Inflammatory macrophage treated with lipopolysaccharide for 4 hours (primary cell): ENCODE results near the gene GSG1.
"Not testable (repeated sequence)": the region's sequence is repeated elsewhere in the genome, so short reads cannot be mapped to it uniquely, and the experiment has no call there.

Experiments used
- DNase-seq: peaks from one replicate; pipeline ENCODE4 v3.0.0-alpha.2; 2020

The GSG1 gene

GRCh38 chr12:13088496-13088895, 15.0 kb downstream of the GSG1 start:
- no peak for DNase-seq

DNA sequence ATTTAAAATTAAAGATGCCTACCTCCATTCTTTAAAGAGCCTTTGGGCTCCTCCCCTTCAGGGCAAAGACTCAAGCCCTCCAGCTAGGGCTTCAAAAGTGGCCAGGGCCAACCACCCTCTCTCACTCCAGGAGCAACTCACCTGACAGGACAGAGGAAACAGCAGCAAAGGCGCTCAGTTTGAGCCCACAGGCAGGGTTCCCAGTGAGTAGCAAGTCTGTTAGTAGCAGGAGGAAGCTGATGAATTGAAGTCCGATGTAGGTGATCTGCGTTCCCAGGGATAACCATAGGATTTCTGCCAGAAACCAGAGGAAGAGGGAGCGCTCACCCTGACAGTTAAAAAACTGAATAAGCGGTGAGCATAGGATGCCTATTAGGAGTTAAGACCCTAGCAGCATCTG, 15.7 kb downstream of the GSG1 start:
- no peak for DNase-seq

- DNase-seq = no peak
Measured at GRCh38 chr12:13085968-13086686, 17.3 kb downstream of the GSG1 start.

DNA sequence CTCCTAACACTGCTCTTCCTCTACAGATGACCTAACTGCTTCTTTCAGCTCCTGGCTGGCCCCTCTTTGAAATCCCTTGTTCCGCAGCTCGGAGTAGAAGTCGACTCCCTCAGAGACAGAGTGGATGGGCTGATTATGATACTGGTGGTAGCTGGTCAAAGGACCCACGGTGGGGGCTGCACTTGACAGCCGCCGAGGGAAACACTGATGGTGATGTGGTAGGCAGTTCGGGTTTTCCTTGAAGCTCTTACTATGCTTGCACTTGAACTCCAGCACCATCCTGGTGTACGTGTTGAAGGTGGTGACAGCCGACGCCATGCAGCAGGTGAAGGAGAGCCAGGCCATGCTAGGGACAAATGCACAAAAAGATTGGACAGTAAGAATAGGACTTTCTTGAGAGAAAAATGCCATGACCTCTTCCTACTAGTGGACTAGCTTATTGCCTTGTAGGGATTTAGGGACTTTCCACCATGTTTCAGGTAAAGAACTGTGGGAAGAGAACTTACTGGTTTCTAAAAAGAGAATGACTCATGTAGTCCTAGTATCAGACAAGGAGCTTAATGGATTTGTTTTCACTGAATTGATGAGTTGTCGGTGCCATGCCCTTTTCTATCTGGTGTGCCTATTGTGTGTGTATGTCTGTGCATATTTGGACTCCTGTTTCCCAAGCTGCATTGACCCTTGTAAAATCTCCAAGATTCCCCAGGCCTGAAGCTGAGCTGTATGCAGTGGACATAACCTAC, 18.4 kb downstream of the GSG1 start:
- no peak for DNase-seq

DNA sequence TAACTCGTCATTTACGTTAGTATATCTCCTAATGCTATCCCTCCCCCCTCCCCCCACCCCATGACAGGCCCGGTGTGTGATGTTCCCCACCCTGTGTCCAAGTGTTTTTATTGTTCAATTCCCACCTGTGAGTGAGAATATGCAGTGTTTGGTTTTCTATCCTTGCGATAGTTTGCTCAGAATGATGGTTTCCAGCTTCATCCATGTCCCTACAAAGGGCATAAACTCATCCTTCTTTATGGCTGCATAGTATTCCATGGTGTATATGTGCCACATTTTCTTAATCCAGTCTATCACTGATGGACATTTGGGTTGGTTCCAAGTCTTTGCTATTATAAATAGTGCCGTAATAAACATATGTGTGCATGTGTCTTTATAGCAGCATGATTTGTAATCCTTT, 19.8 kb downstream of the GSG1 start:
- not testable (repeated sequence) for DNase-seq

- no peak for DNase-seq
Measured at GRCh38 chr12:13082861-13083260, 20.6 kb downstream of the GSG1 start.

GRCh38 chr12:13080266-13080665, 23.2 kb downstream of the GSG1 start:
- DNase-seq = no peak

DNA sequence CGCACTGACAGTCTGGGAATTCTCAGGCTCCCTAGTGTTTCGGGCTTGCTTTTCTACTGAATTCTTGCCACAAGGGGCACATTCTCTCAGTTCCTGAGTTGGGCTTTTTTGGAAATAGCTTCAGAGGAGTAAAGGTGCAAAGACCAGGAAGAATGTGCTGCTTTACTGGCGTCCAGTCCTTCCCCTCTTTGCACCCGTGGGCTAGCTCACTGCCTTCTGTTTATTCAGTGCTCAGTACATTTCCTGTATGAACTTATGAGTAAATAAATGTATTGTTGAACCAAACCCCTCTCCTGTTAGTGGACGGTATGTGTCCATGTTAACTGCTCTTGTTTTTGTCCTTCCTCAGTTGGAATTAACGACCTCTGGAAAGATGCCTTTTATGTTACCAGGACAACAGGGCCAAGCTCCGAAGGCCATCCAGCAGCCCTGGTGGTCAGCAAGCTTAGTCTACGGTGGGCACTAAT, 24.0 kb downstream of the GSG1 start:
- DNase-seq = no peak

DNA sequence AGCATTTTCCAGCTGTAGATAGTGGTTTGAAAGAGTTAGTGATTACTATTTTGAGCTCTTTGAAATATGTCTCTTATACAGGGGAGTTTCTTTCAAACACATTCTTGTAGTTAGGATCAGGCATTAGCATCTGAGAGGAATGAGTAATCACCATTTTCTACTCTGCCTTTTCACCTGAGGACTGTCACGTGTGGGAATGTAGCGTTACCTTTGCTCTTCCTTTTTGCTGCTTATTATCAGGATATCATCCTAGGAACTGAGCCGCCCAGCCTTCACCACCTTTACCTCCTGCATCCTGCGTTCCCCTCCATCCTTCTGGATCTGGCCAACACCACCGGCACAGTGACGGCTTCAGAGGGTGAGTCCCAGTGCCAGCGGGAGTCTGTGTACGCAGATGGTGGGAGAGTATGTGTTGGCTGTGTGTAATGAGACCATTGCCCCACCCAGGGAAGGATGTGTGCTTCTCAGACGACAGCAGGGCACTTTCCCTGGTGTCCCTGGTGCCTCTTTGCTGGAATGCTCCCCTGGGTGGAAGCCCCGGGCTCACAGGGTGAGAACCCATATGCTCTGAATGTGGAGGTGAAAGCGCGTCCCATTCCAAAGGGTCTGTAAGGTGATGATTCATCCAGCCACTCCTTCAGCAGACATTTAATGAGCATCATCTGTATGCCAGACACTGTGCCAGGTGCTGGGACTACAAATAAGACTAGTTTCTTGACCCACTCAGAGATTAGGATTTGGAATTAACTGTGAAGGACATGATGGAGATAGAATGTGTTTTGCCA, 27.5 kb downstream of the GSG1 start:
- DNase-seq = no peak

DNA sequence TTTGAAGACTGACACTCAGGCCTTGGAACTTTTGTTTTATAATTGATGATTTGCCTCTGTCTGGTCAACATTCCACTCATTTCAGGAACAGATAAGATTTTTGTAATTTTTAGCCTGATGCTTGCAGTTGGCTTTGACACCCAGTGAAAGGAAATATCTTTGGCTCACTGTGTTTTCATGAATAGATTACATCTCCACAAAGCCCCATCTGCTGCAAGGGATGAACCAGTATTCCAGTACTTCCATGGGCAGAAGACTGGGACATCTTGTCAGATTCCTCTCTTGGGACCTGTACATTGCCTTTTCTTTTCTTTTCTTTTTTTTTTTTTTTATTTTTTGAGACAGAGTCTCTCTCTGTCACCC, 28.4 kb downstream of the GSG1 start:
- DNase-seq = no peak

DNA sequence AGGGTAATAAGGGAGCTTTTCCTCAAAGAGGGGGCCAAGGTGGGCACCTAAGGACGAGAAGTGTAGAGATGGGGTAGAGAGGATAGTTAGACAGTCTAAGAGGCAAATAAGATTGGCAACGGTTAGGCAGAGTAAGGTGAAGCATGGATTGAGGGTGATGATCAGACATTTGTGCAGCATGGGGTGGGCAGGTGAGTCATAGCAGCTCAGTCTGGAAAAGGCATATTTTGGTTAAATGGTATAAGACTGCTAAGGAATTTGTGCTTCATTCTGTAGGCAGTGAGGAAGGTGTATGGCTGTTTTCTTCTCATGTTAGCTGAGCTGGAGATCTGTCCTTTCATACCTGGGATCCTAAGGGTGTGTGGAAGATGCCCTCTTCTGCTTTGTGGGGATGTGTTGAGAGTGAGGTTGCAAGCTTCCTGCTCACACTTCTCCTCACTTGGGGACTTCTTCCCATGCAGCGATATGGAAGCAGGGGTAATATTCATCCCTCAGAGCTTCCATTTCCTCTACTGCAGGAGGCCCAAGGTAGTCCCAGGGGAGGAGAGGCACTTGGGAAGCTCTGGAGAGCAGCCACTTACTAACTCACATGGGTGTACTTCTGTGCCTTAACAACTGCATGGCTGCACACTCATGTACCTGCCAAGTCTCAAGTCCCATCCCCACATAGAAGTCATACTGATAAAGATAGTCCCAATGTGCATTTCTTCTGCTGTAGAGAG, 28.9 kb downstream of the GSG1 start:
- no peak for DNase-seq

DNA sequence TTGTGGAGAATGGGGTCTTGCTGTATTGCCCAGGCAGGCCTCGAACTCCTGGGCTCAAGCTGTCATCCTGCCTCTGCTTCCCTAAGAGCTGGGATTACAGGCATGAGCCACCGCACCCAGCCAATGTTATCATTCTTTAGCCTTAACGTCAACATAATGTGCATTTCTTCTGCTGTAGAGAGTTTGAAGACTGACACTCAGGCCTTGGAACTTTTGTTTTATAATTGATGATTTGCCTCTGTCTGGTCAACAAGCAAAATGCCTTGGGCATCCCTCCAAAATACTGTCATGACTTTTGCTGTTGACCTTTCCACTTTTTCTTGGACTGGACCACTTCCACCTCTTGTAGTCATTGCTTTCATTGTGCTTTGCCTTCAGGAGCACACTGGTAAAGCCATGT, 30.3 kb downstream of the GSG1 start:
- no peak for DNase-seq

DNA sequence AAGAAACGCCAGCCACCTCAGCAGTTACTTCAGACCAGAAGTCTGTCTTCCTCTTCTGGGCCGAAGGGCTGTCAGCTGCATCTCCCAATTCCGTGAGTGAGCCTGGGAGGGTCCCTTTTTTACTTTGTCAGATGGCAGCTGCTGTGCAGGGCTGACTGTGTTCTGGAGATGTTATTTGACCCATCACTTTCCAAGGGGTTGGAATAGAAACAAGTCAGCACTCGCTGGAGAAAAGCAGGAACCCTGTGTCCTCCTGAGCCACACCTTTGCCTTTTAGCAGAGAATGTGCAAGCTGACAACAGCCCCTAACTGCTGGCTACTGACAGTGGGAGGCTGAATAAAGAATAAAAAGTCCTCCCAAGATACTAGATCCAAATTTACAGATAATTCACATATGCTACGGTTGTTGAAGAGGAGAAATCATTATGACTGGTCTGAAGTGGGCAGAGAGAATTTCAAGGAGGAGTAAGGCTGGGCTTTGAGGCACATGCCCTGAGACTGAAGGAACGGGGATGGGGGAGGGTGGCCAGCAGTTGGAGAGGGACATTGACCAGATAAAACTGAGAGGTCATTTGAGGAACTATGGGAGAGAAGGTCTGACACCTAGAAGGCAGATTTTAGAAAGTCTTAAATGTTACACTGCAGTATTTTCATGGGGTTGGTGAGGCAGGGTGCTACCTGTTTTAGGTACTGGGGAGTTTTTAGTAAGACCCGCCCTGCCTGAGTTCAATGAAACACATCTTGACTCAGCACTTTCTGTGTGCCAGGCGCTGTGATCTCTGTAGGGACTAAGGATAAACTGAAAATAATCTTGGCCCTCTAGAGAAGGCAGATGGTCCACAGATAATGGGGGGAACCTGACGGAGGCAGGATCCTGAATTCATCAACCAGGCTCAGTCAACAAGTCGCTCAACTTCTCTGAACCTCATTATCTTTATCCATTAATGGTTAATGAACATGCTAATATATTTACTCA, 31.9 kb downstream of the GSG1 start:
- DNase-seq = no peak

- no peak for DNase-seq
Measured at GRCh38 chr12:13069380-13069779, 34.1 kb downstream of the GSG1 start.

- no peak for DNase-seq
Measured at GRCh38 chr12:13067322-13067721, 36.1 kb downstream of the GSG1 start.

DNA sequence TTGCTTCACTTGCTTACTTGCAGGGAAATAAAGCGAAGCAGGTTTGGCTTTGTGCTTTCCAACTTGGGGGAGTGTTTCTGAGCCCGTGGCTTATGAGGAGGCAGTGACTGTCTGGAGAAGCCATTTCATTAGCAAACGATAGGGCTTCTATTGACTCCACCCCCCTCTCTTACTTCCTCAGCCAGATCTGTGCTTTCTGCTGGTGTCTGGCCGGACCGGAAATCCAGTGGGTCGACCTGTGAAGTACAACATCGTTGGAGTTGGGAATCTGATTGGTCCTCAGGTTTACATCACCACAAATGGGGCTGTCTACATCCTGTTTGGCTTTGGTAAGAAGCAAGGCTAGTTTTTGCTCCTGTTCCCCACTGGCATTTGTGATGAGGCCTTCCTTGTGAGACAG, 37.0 kb downstream of the GSG1 start:
- no peak for DNase-seq

DNA sequence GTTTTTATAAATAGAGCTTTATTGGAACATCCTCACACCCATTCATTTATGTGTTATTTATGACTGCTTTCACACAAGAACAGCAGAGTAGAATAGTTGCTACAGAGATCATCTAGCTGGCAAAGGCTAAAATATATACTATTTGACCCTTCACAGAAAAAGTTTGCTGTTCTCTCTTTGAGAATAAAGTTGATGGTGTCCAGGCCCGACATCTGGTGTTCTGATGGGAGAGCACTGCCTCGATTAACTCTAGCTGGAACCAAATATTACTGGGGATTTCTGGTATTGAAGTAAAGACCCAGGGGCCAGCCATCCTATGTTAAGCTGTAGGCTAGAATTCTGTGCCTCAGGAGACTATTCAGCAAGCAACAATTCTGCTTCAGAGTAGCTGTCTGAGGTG, 37.5 kb downstream of the GSG1 start:
- no peak for DNase-seq

DNA sequence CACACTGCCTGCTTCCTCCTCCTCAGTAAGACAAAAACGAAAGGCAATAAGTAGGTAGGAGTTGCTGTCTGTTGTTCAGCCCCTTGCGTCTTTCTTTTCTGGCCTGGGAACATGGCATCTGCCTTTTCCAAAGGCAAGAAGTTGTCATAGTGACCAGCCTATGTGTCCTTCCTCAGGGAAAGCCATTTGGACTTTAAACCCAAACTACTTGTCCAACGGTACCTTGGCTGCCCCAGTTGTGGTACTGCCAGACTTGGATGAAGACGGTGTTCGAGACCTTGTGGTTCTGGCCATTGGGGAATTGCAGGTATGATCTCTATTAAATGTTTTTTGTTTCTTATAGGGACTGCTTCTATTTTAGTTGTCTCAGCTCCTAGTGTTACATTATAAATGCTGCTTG, 40.8 kb downstream of the GSG1 start:
- DNase-seq = no peak

DNA sequence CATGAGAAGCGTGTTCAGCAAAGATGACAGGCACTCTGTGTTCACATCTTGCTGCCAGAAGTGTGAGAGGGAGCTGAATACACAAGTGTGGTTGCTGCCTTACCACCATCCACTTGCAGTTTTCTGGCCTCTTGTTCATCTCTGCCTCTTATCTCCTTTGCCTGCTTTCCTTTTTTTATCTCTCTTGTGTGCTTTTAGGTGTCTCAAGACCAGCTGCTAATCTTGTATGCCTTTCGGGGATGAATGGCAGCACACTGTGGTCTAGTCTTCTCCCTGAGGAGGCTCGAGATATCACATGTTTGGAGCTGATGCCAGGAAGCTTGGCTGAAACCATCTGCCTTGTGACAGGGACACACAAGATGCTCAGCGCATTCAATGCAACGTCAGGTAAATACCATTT, 42.1 kb downstream of the GSG1 start:
- no peak for DNase-seq

DNA sequence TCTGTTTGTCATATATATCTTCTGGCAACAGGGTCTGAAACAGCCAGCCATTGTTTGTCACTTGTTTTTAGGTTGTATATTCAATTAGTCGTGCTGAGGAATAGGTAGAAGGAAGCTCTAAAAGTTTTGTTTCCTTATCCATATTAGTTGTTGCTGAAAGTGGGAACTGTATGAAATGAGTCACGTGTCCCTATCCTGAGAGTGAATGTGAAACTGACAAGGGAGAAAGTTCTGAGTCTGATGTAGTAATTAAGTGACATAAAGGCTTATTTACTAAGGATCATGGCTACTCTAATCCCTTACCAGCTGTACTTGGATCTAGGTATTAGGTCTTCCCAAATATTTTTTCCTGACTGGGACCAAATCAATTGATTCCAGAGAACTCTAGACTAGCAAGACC, 42.9 kb downstream of the GSG1 start:
- peak; percentile 86 for DNase-seq

GRCh38 chr12:13053617-13054016, 49.9 kb downstream of the GSG1 start:
- not testable (repeated sequence) for DNase-seq

GRCh38 chr12:13052421-13052820, 51.0 kb downstream of the GSG1 start:
- DNase-seq = peak; percentile 32
